IMR-90 (cell line): ENCODE data around the gene CATSPERB. TPM values are rescaled to one million over a fixed set of nuclear protein-coding genes. Genes with fewer than 3 reads are reported as not detected.

Experiments used
- ATAC-seq: fragments of 200-7000 bp; cut with Tn5 transposase; 2 replicates; pipeline ENCODE4 v1.9.1; 2020; ENCODE audit warnings: low read depth, mild to moderate bottlenecking, moderate library complexity
- BruUV-seq: library from RNA; stranded (reverse); fragments of 400-500 nt; replicated peaks from 2 replicates; lab custom pipeline; 2021; lab: Mats Ljungman, UMichigan
- CTCF ChIA-PET: fragments of 300-600 bp; formaldehyde crosslinking; extraction: SDS; loops from one replicate; lab custom pipeline; 2021; ENCODE audit warnings: antibody characterized with exemption; lab: Yijun Ruan, JAX
- POLR2A ChIA-PET: fragments of 300-600 bp; sonication (Branson Sonifier 250); formaldehyde crosslinking; loops from one replicate; lab custom pipeline; 2022; ENCODE audit warnings: antibody characterized with exemption; ENCODE audit not compliant: unreplicated experiment; lab: Charles Lee
- DNase-seq: peaks from one replicate; pipeline ENCODE4 v3.0.0; 2013
- H2AFZ ChIP-seq: replicated peaks from 2 replicates; pipeline ENCODE3; 2013; ENCODE audit warnings: low read length, mild to moderate bottlenecking; ENCODE audit not compliant: poor library complexity
- H2AK5ac ChIP-seq: 2 replicates; pipeline ENCODE4 v1.6.1; 2013; ENCODE audit warnings: low read depth, low read length, inconsistent platforms
- H2AK9ac ChIP-seq: replicated peaks from 2 replicates; pipeline ENCODE3; 2013; ENCODE audit warnings: mild to moderate bottlenecking, low read depth, low read length, moderate library complexity; ENCODE audit not compliant: poor library complexity
- H2BK120ac ChIP-seq: 2 replicates; pipeline ENCODE4 v1.6.1; 2013; ENCODE audit warnings: low read depth, low read length, inconsistent platforms
- H2BK15ac ChIP-seq: 3 replicates; pipeline ENCODE4 v1.6.1; 2013; ENCODE audit warnings: low read depth, low read length, inconsistent platforms
- H2BK20ac ChIP-seq: 2 replicates; pipeline ENCODE4 v1.6.1; 2013; ENCODE audit warnings: low read depth, mild to moderate bottlenecking, inconsistent platforms, low read length, moderate library complexity
- H2BK5ac ChIP-seq: 2 replicates; pipeline ENCODE4 v1.6.1; 2013; ENCODE audit warnings: mild to moderate bottlenecking, low read depth, low read length, inconsistent platforms; ENCODE audit not compliant: poor library complexity, severe bottlenecking
- H3K14ac ChIP-seq: replicated peaks from 2 replicates; pipeline ENCODE4 v1.6.1; 2013; ENCODE audit warnings: low read depth, low read length, inconsistent platforms
- H3K18ac ChIP-seq: 2 replicates; pipeline ENCODE4 v1.6.1; 2013; ENCODE audit warnings: low read depth, low read length, control low read depth
- H3K23ac ChIP-seq: 2 replicates; pipeline ENCODE4 v1.6.1; 2013; ENCODE audit warnings: low read depth, low read length, inconsistent platforms
- H3K27ac ChIP-seq: 2 replicates; pipeline ENCODE4 v1.5.1; 2013; ENCODE audit warnings: mild to moderate bottlenecking, control low read depth, low read length; ENCODE audit not compliant: insufficient read depth
- H3K27me3 ChIP-seq: 2 replicates; pipeline ENCODE4 v1.6.1; 2013; ENCODE audit warnings: low read length; ENCODE audit not compliant: control insufficient read depth, insufficient read depth
- H3K36me3 ChIP-seq: 2 replicates; pipeline ENCODE4 v1.6.1; 2013; ENCODE audit warnings: low read length, mixed read lengths; ENCODE audit not compliant: control insufficient read depth, insufficient read depth
- H3K4ac ChIP-seq: 2 replicates; pipeline ENCODE4 v1.6.1; 2013; ENCODE audit warnings: low read depth, low read length, inconsistent platforms
- H3K4me1 ChIP-seq: 2 replicates; pipeline ENCODE4 v1.6.1; 2013; ENCODE audit warnings: low read length, mixed read lengths; ENCODE audit not compliant: control insufficient read depth, insufficient read depth
- H3K4me2 ChIP-seq: 2 replicates; pipeline ENCODE4 v1.6.1; 2013; ENCODE audit warnings: low read depth, mild to moderate bottlenecking, control low read depth, low read length, moderate library complexity
- H3K4me3 ChIP-seq: 2 replicates; pipeline ENCODE4 v1.5.1; 2013; ENCODE audit warnings: low read depth, mild to moderate bottlenecking, control low read depth, low read length, moderate library complexity; ENCODE audit not compliant: insufficient read depth
- H3K56ac ChIP-seq: 2 replicates; pipeline ENCODE4 v1.6.1; 2013; ENCODE audit warnings: low read length, inconsistent platforms; ENCODE audit not compliant: insufficient read depth; ENCODE audit errors: extremely low read depth
- H3K79me1 ChIP-seq, 2 experiments: 2 replicates each; pipeline ENCODE4 v1.6.1; 2013; ENCODE audit warnings: low read length in 2 of 2, inconsistent platforms in 1 of 2, low read depth in 1 of 2
- H3K9ac ChIP-seq: 2 replicates; pipeline ENCODE4 v1.6.1; 2013; ENCODE audit warnings: low read depth, low read length, control low read depth
- H3K9me1 ChIP-seq: 2 replicates; pipeline ENCODE4 v1.6.1; 2013; ENCODE audit warnings: low read length, inconsistent platforms; ENCODE audit not compliant: insufficient read depth
- H3K9me3 ChIP-seq: 2 replicates; pipeline ENCODE4 v1.6.1; 2013; ENCODE audit warnings: low read length; ENCODE audit not compliant: control insufficient read depth, insufficient read depth
- H4K20me1 ChIP-seq: 2 replicates; pipeline ENCODE4 v1.6.1; 2013; ENCODE audit warnings: low read length, inconsistent platforms; ENCODE audit not compliant: insufficient read depth
- H4K5ac ChIP-seq: 2 replicates; pipeline ENCODE4 v1.6.1; 2013; ENCODE audit warnings: mild to moderate bottlenecking, low read depth, low read length, control low read depth
- H4K8ac ChIP-seq, 2 experiments: 2 replicates each; pipeline ENCODE4 v1.6.1; 2013; ENCODE audit warnings: low read depth in 2 of 2, low read length in 2 of 2, control low read depth in 1 of 2, inconsistent platforms in 1 of 2
- H4K91ac ChIP-seq: 2 replicates; pipeline ENCODE4 v1.6.1; 2013; ENCODE audit warnings: low read depth, low read length, inconsistent platforms; ENCODE audit not compliant: insufficient read depth
- BHLHE40 ChIP-seq: fragments of 150-350 bp; IDR thresholded peaks from 2 replicates; pipeline ENCODE4 v1.6.1; 2016; ENCODE audit warnings: mild to moderate bottlenecking, low read depth, low read length
- CHD1 ChIP-seq: IDR thresholded peaks from 2 replicates; pipeline ENCODE4 v1.6.1; 2012; ENCODE audit warnings: low read depth, low read length, improper control_type of control experiment
- FOS ChIP-seq: fragments of 150-350 bp; IDR thresholded peaks from 2 replicates; pipeline ENCODE4 v1.6.1; 2016; ENCODE audit warnings: low read depth, low read length
- MAFK ChIP-seq: IDR thresholded peaks from 2 replicates; pipeline ENCODE4 v1.6.1; 2012; ENCODE audit warnings: low read depth, low read length, improper control_type of control experiment
- MAZ ChIP-seq: IDR thresholded peaks from 2 replicates; pipeline ENCODE4 v1.6.1; 2012; ENCODE audit warnings: low read depth, mild to moderate bottlenecking, low read length, improper control_type of control experiment, moderate library complexity, borderline replicate concordance
- MXI1 ChIP-seq: IDR thresholded peaks from 2 replicates; pipeline ENCODE4 v1.6.1; 2012; ENCODE audit warnings: low read depth, mild to moderate bottlenecking, low read length, moderate library complexity, borderline replicate concordance
- NFE2L2 ChIP-seq: fragments of 150-350 bp; IDR thresholded peaks from 2 replicates; pipeline ENCODE4 v1.6.1; 2016; ENCODE audit warnings: low read depth, mild to moderate bottlenecking, low read length
- POLR2A ChIP-seq: IDR thresholded peaks from 2 replicates; pipeline ENCODE4 v1.6.1; 2012; ENCODE audit warnings: mild to moderate bottlenecking, low read depth, low read length
- RAD21 ChIP-seq: IDR thresholded peaks from 2 replicates; pipeline ENCODE4 v1.6.1; 2012; ENCODE audit warnings: low read length, improper control_type of control experiment
- RCOR1 ChIP-seq: IDR thresholded peaks from 2 replicates; pipeline ENCODE4 v1.6.1; 2012; ENCODE audit warnings: mild to moderate bottlenecking, low read length, improper control_type of control experiment; ENCODE audit not compliant: insufficient replicate concordance
- RFX5 ChIP-seq: IDR thresholded peaks from 2 replicates; pipeline ENCODE4 v1.8.0; 2012; ENCODE audit warnings: low read depth, mild to moderate bottlenecking, low read length, moderate library complexity
- SMC3 ChIP-seq: fragments of 150-350 bp; IDR thresholded peaks from 2 replicates; pipeline ENCODE4 v1.6.1; 2016; ENCODE audit warnings: low read depth, mild to moderate bottlenecking, antibody characterized with exemption, low read length, moderate library complexity
- WGBS, 2 experiments: methylation state at CpG; one replicate each; pipeline versions ENCODE4 v1.1.5 to v1.1.7; 2013; ENCODE audit warnings: missing lambda C conversion rate in 2 of 2; ENCODE audit not compliant: insufficient read length in 1 of 2; ENCODE audit errors: extremely low coverage in 2 of 2; 5-methylcytosine and 5-hydroxymethylcytosine counted together
- dilution Hi-C: fragments of 300-500 bp; cut with HindIII; formaldehyde crosslinking; loops from one replicate; pipeline ENCODE4 v1.14.3; 2018; ENCODE audit warnings: low sequenced_read_pairs; ENCODE audit not compliant: unreplicated experiment
- in situ Hi-C: fragments of 300-500 bp; cut with MboI; formaldehyde crosslinking; loops from 3 replicates; pipeline ENCODE4 v1.14.3; 2019; ENCODE audit warnings: low sequenced_read_pairs, inconsistent platforms, mixed read lengths
- intact Hi-C: fragments of 100-400 bp; cut with micrococcal nuclease; formaldehyde crosslinking; loops from 2 replicates; pipeline ENCODE4 v1.10.0; 2022
- polyA plus RNA-seq, 3 experiments: library from polyadenylated mRNA; depleted of rRNA; stranded (reverse); fragments of >200 nt; gene quantifications; 2 replicates each; pipeline ENCODE4 v1.2.3, GENCODE V29; 2012; ENCODE audit warnings: low replicate concordance in 1 of 3
- total RNA-seq: library from RNA; depleted of rRNA; stranded (reverse); fragments of >200 nt; gene quantifications from 2 replicates; pipeline ENCODE4 v1.2.3, GENCODE V29; 2012
- TF ChIP-seq, protein P1 (sequence below): fragments of 150-350 bp; IDR thresholded peaks from 2 replicates; pipeline ENCODE4 v1.6.1; 2016; ENCODE audit warnings: low read depth, mild to moderate bottlenecking, low read length, moderate library complexity, borderline replicate concordance
- TF ChIP-seq, protein P2 (sequence below): conservative IDR thresholded peaks from 2 replicates; pipeline ENCODE4 v1.5.1; 2012; ENCODE audit warnings: mild to moderate bottlenecking, low read depth, low read length, improper control_type of control experiment

The CATSPERB gene
- total and polyA plus RNA-seq, 2 of the 4 experiments (the other 2 are of a cell fraction) = not detected

DNA sequence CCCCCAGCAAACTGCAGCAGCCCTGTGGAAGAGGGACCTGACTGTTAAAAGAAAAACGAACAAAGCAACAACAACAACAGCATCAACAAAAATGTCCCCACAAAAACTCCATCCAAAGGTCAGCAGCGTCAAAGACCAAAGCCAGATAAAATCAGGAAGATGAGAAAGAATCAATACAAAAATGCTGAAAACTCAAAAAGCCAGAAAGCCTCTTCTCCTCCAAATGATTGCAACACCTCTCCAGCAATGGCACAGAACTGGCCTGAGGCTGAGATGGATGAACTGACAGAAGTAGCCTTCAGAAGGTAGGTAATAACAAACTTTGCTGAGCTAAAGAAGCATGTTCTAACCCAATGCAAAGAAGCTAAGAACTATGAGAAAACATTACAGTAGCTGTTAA lies 176.4 kb downstream of the CATSPERB start:
- intact Hi-C loops = no loop called here
- Histone ChIP-seq H2BK20ac (no peak overlapping the region), H2BK120ac (no peak overlapping the region), H3K4me1 (no peaks in the 10 kb centered on the region), H2BK15ac (no peak overlapping the region), H4K20me1 (no peaks in the 10 kb centered on the region), H4K91ac (no peak overlapping the region), H2AFZ (no peak overlapping the region), H3K23ac (no peak overlapping the region), H3K56ac (no peak overlapping the region), H3K4me3 (no peak overlapping the region), H4K8ac (no peak overlapping the region), H3K14ac (no peak overlapping the region), H3K79me1 (no peaks in the 10 kb centered on the region), H3K36me3 (no peaks in the 10 kb centered on the region), H3K27me3 (no peaks in the 10 kb centered on the region), H3K9me3 (no peaks in the 10 kb centered on the region), H3K9me1 (no peaks in the 10 kb centered on the region), H2AK5ac (no peak overlapping the region), H3K27ac (no peak overlapping the region), H2BK5ac (no peak overlapping the region), H3K4ac (no peak overlapping the region), H2AK9ac (no peak overlapping the region), H3K18ac (no peak overlapping the region), H4K5ac (no peak overlapping the region), H3K4me2 (no peak overlapping the region), H3K9ac (no peak overlapping the region)
- DNase-seq (no peak), ATAC-seq (no peak)
- TF ChIP-seq SMC3 (no peak), RFX5 (no peak), NFE2L2 (no peak), CHD1 (no peak), MXI1 (no peak), FOS (no peak), RAD21 (no peak), RCOR1 (no peak), POLR2A (no peak), BHLHE40 (no peak), MAFK (no peak), MAZ (no peak)
- TF ChIP-seq, protein P1, sequence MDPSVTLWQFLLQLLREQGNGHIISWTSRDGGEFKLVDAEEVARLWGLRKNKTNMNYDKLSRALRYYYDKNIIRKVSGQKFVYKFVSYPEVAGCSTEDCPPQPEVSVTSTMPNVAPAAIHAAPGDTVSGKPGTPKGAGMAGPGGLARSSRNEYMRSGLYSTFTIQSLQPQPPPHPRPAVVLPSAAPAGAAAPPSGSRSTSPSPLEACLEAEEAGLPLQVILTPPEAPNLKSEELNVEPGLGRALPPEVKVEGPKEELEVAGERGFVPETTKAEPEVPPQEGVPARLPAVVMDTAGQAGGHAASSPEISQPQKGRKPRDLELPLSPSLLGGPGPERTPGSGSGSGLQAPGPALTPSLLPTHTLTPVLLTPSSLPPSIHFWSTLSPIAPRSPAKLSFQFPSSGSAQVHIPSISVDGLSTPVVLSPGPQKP = no peak
- TF ChIP-seq, protein P2, sequence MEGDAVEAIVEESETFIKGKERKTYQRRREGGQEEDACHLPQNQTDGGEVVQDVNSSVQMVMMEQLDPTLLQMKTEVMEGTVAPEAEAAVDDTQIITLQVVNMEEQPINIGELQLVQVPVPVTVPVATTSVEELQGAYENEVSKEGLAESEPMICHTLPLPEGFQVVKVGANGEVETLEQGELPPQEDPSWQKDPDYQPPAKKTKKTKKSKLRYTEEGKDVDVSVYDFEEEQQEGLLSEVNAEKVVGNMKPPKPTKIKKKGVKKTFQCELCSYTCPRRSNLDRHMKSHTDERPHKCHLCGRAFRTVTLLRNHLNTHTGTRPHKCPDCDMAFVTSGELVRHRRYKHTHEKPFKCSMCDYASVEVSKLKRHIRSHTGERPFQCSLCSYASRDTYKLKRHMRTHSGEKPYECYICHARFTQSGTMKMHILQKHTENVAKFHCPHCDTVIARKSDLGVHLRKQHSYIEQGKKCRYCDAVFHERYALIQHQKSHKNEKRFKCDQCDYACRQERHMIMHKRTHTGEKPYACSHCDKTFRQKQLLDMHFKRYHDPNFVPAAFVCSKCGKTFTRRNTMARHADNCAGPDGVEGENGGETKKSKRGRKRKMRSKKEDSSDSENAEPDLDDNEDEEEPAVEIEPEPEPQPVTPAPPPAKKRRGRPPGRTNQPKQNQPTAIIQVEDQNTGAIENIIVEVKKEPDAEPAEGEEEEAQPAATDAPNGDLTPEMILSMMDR = no peak
- WGBS, 2 experiments = no CpG with 5 or more reads among the region's 2 CpGs
- dilution Hi-C loops = no loop called here
- in situ Hi-C loops = no loop called here
- BruUV-seq = no TSS peak
- ChIA-PET CTCF (no interaction called here), POLR2A (no interaction called here)
